ENCODE data around the gene KRT16. TPM values are rescaled to one million over a fixed set of nuclear protein-coding genes. Genes with fewer than 3 reads are reported as not detected.

The KRT16 gene
- total and polyA plus RNA-seq, 10 of the 15 experiments (the other 5 are each of a cell fraction or from before 2014, with no cell fraction given) = 0.07 TPM; not detected in 9

DNA sequence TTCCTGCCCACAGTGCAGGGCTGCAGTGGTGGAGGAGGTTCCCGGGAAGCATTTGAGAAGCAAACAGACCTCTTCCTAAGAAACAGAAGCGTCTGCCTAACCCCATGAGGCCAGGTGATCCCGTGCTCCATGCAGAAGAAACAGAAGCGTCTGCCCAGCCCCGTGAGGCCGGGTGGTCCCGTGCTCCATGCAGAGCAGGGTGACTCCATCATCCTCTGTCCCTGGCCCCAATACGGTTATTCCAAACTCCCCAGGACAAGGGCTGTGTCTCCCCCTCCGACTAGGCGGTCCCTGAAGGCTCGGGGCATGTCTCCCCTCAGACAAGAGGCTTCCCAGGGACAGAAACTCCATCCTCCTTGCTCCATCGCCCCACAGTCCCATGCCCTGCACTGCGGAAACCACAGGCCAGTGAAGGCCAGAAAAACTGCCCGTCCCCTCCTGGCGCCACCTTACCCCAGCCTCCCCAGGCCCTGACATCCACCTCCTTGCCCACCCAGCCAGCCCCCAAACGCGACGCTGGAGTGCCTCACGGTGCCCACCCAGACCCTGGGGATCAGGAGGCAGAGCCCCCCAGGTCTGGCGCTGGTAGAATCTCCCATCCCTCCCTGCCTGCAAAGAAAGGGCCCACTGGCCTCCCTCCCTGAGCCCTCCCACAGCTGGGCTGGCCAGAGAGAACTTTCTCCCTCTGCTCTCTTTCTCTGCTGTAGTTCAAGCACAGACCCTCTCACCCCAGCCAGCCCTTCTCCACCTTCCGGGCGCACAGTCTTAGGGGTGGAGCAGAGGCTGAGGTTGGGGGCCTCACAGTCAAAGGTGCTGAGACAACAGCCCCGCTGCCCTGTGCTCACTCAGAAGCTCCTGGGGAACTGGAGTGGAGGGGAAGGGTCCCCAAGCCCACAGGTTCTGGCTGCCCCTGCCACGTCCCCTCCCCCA lies 42.4 kb upstream of the KRT16 start:
- no peak overlapping the region for H3K9ac ChIP-seq (ENCODE audit: control insufficient read depth, insufficient read depth, low read length)
- H3K27me3 ChIP-seq (replicated peaks in 1 of 2; ENCODE audit: control insufficient read depth in 2 of 2, insufficient read depth in 2 of 2, low read length in 1 of 2) = no peaks in the 10 kb centered on the region; a peak in 1 of 4 replicates
- no peaks in the 10 kb centered on the region for H4K20me1 ChIP-seq (ENCODE audit: control insufficient read depth, insufficient read depth)
- no peaks in the 10 kb centered on the region for H3K9me3 ChIP-seq (replicated peaks; ENCODE audit: control insufficient read depth, insufficient read depth, low read length)
- H3K4me2 ChIP-seq (ENCODE audit: control insufficient read depth, insufficient read depth) = no peak overlapping the region
- no peak overlapping the region for H3K27ac ChIP-seq (ENCODE audit: control insufficient read depth, insufficient read depth)
- no peaks in the 10 kb centered on the region for H3K36me3 ChIP-seq (ENCODE audit: control insufficient read depth in 2 of 2, insufficient read depth in 2 of 2, low read length in 1 of 2)
- ChIA-PET RAD21 (ENCODE audit: unreplicated experiment) (interaction anchor here (11.5 kb wide), 1 partner anchor 9 kb away, joined by 193 read pairs; no protein-coding TSS in a partner anchor), POLR2A (no interaction called here), CTCF (interaction anchor here (10.3 kb wide), 1 partner anchor 8 kb away, joined by 420 read pairs; no protein-coding TSS in a partner anchor), SMC1A (ENCODE audit: uncharacterized antibody, unreplicated experiment) (interaction anchor here (0.6 kb wide), 1 partner anchor 106 kb away, joined by 3 read pairs; no protein-coding TSS in a partner anchor)
- no peaks in the 10 kb centered on the region for H3K79me2 ChIP-seq (ENCODE audit: control insufficient read depth, insufficient read depth, low read length)
- DNase-seq (ENCODE audit: low read depth, low spot score) (no peak), FAIRE-seq (no peak), ATAC-seq (no peak)
- TF ChIP-seq, protein P1, sequence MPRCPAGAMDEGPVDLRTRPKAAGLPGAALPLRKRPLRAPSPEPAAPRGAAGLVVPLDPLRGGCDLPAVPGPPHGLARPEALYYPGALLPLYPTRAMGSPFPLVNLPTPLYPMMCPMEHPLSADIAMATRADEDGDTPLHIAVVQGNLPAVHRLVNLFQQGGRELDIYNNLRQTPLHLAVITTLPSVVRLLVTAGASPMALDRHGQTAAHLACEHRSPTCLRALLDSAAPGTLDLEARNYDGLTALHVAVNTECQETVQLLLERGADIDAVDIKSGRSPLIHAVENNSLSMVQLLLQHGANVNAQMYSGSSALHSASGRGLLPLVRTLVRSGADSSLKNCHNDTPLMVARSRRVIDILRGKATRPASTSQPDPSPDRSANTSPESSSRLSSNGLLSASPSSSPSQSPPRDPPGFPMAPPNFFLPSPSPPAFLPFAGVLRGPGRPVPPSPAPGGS (IDR thresholded peaks at IDR 0.05; ENCODE audit: borderline replicate concordance, insufficient read depth, low read depth, low read length, poor library complexity, severe bottlenecking) = no peak
- TF ChIP-seq PML (IDR thresholded peaks at IDR 0.05; ENCODE audit: low read length) = no peak
- TF ChIP-seq MEF2A (IDR thresholded peaks at IDR 0.05; ENCODE audit: insufficient read depth, low read depth, low read length) = no peak
- no peak for TF ChIP-seq SMAD5 (IDR thresholded peaks at IDR 0.05; ENCODE audit: low read depth)
- TF ChIP-seq EP300 (IDR thresholded peaks at IDR 0.05; ENCODE audit: borderline replicate concordance in 1 of 2, control insufficient read depth in 1 of 2, low read depth in 2 of 2, low read length in 2 of 2) = no peak
- TF ChIP-seq, protein P2, sequence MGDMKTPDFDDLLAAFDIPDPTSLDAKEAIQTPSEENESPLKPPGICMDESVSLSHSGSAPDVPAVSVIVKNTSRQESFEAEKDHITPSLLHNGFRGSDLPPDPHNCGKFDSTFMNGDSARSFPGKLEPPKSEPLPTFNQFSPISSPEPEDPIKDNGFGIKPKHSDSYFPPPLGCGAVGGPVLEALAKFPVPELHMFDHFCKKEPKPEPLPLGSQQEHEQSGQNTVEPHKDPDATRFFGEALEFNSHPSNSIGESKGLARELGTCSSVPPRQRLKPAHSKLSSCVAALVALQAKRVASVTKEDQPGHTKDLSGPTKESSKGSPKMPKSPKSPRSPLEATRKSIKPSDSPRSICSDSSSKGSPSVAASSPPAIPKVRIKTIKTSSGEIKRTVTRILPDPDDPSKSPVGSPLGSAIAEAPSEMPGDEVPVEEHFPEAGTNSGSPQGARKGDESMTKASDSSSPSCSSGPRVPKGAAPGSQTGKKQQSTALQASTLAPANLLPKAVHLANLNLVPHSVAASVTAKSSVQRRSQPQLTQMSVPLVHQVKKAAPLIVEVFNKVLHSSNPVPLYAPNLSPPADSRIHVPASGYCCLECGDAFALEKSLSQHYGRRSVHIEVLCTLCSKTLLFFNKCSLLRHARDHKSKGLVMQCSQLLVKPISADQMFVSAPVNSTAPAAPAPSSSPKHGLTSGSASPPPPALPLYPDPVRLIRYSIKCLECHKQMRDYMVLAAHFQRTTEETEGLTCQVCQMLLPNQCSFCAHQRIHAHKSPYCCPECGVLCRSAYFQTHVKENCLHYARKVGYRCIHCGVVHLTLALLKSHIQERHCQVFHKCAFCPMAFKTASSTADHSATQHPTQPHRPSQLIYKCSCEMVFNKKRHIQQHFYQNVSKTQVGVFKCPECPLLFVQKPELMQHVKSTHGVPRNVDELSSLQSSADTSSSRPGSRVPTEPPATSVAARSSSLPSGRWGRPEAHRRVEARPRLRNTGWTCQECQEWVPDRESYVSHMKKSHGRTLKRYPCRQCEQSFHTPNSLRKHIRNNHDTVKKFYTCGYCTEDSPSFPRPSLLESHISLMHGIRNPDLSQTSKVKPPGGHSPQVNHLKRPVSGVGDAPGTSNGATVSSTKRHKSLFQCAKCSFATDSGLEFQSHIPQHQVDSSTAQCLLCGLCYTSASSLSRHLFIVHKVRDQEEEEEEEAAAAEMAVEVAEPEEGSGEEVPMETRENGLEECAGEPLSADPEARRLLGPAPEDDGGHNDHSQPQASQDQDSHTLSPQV (IDR thresholded peaks at IDR 0.05) = no peak
- no peak for TF ChIP-seq STAT1 (conservative IDR thresholded peaks at IDR 0.05)
- no peak for TF ChIP-seq POLR2AphosphoS5 (IDR thresholded peaks at IDR 0.05; ENCODE audit: low read length)
- H3K4me1 ChIP-seq (ENCODE audit: control insufficient read depth, insufficient read depth, low read length) = no peaks in the 10 kb centered on the region; the same call in 1 of the 2 replicates
- intact Hi-C loops (cut with micrococcal nuclease; ENCODE audit: unreplicated experiment) = no loop called here
- no peak overlapping the region for H3K4me3 ChIP-seq
- no peak overlapping the region for H2AFZ ChIP-seq (ENCODE audit: control insufficient read depth, low read depth, low read length)
- WGBS (ENCODE audit: insufficient coverage, insufficient replicate concordance, low lambda C conversion rate, missing lambda C conversion rate) = 22% methylated on average over 24 of the region's 24 CpGs
- BruUV-seq (replicated peaks) = no TSS peak
- in situ Hi-C loops (cut with MboI) = no loop called here
